Measurements from ENCODE around the gene MATCAP1. TPM values are rescaled to one million over a fixed set of nuclear protein-coding genes. Genes with fewer than 3 reads are reported as not detected.
A peak's percentile ranks its signal among the peaks of the same experiment; 100 is the strongest.

The MATCAP1 gene
- polyA plus RNA-seq, 4 donors: 29.3 to 61.4 (median 42.3) TPM

DNA sequence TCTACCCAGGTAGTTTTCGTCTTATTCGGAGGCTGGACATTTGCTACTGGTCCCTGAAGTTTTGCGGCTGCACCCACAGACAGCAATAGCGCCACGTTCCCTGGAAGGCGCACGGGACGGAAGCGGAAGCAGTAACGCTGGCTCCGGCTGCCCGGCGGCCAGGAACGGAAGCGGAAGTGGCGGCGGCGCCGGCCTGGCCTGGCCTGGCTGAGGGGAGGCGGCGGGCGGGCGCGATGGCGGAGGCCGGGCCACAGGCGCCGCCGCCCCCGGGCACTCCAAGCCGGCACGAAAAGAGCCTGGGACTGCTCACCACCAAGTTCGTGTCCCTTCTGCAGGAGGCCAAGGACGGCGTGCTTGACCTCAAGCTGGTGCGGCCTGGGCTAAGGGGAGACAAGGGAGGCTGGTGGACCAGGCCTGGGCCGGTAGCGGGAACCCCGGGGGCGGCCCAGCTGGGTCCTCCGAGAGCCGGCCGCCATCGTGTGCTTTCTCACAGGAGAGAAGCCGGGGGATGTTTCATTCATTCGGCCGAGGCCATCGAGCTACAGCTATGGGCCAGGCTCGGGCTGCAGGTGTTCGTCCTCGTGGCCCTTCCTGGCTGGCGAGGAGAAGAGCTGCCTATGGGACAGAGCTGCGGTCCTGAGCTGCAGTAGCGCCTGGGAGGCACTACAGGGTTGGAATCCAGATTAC is 8.4 kb upstream of the MATCAP1 start, which contains the start of gene E2F4:
E2F4 (plus strand) TSS at position 161 of the 687 bp plus-strand sequence; CDS start at position 234, 73 bp downstream.
- peak; percentile 67 to 84 (median 76) for DNase-seq (ENCODE audit: low read depth in 4 of 4, low spot score in 3 of 4)

- DNase-seq (ENCODE audit: low read depth in 4 of 4, low spot score in 3 of 4): no peak
Observed at GRCh38 chr16:67191411-67191994, 7.7 kb upstream of the MATCAP1 start.

GRCh38 chr16:67190448-67191399 is 7.0 kb upstream of the MATCAP1 start:
- no peak for DNase-seq (ENCODE audit: low read depth in 4 of 4, low spot score in 3 of 4)

DNA sequence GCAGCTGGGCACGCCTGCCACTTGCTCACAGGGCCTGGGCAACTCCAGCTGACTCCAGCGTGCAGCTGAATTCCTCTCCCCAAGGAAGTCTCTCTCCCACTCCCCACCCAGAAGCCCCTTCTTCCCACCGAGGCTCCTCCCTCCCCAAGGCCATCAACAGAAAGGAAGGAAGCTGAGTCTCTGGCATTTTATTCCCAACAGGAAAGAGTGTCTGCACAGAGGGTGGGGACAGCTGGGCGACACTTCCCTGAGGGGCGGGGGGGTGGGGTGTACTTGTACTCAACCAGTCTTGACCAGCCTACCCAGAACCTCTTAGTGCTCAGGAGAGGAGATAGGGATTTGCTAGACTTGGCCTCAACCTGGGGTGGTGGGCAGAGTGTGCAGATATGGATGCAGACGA is 6.3 kb upstream of the MATCAP1 start, which contains the start of gene EXOC3L1:
EXOC3L1 (minus strand) TSS at position 96 of the 400 bp plus-strand sequence. CDS start 460 bp downstream, outside the sequence.
- no peak for DNase-seq (ENCODE audit: low read depth in 4 of 4, low spot score in 3 of 4)

GRCh38 chr16:67188798-67189197 is 5.0 kb upstream of the MATCAP1 start:
- DNase-seq (ENCODE audit: low read depth in 4 of 4, low spot score in 3 of 4): no peak

- DNase-seq (ENCODE audit: low read depth in 4 of 4, low spot score in 3 of 4): no peak
Observed at GRCh38 chr16:67188323-67188722, 4.6 kb upstream of the MATCAP1 start.

- DNase-seq (ENCODE audit: low read depth in 4 of 4, low spot score in 3 of 4): no peak
Observed at GRCh38 chr16:67187175-67187890, 3.6 kb upstream of the MATCAP1 start.

GRCh38 chr16:67186550-67186950 is 2.8 kb upstream of the MATCAP1 start:
- DNase-seq (ENCODE audit: low read depth in 4 of 4, low spot score in 3 of 4): no peak

GRCh38 chr16:67185651-67186134 is 1.9 kb upstream of the MATCAP1 start:
- no peak for DNase-seq (ENCODE audit: low read depth in 4 of 4, low spot score in 3 of 4)

DNA sequence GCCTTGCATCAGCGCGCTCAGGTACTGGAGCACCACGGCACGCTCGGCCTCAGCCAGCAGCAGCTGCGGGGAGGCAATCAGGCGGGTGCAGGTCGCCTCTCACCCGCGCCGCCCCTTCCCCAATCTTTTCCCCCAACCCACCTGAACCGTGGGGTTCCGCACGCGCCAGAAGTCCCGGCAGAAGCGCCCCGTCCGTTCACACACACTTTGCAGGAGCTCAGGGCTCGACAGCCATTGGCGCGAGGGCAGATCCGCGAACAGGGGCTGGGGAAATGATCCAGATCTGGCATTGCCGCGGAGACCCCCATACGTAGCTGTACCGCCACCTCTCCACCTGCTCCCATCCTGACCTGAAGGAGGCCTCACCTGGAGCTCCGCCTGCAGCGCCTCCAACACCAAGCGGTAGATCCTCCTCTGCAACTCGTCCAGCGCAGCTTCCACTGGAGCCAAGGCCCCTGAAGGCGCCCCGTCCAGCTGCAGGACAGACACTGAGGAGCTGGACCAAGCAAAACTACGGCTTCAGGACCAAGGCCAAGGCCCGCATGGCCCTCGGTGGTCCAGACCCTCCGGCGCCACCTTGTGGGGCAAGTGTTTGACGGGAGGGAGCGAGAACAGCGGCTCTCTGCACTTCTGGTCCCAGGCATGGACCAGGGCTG is 1.4 kb upstream of the MATCAP1 start:
- DNase-seq (ENCODE audit: low read depth in 4 of 4, low spot score in 3 of 4): peak in 2 of 4 donors; percentile 78 to 82

GRCh38 chr16:67184453-67184994 is 761 bp upstream of the MATCAP1 start:
- no peak for DNase-seq (ENCODE audit: low read depth in 4 of 4, low spot score in 3 of 4)

GRCh38 chr16:67183284-67183626 is 508 bp downstream of the MATCAP1 start:
- DNase-seq (ENCODE audit: low read depth in 4 of 4, low spot score in 3 of 4): no peak

DNA sequence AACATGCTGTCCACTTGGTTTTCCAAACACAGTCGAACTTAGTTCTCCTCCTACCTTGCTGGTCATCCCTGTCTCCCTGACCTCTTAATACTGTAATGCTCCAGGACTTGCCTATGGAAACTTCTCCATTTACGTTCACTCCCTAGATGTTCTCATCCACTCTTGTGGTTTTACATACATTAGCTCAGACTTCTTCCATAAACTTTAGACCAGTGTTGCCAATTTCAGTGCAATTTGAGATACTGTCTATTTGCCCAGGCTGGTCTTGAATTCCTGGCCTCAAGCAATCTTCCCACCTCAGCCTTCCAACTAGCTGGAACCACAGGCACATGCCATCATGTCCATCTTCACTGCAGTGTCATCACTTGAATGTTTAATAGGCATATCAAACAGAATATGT is 1.5 kb downstream of the MATCAP1 start:
- DNase-seq (ENCODE audit: low read depth in 4 of 4, low spot score in 3 of 4): no peak

DNA sequence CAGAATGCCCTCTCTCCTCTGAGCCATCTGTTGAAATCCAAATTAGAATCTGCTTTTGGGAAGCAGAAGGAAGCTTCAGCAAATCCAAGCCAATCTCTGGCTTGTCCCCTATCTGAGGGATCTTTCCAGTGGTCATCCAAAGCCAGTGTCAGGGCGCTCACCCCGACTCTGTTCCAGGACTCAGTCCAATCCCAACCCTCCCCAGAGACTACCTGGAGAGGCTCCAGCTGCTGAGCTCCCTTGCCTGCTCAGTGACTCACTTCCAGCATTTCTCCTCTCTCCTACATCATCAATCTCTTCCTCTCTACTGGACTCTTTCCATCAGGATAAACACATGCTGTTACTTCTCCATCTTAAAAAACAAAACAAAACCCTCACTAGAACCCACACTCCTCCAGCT is 2.4 kb downstream of the MATCAP1 start:
- DNase-seq (ENCODE audit: low read depth in 4 of 4, low spot score in 3 of 4): no peak

GRCh38 chr16:67180166-67180565 is 3.6 kb downstream of the MATCAP1 start:
- no peak for DNase-seq (ENCODE audit: low read depth in 4 of 4, low spot score in 3 of 4)

DNA sequence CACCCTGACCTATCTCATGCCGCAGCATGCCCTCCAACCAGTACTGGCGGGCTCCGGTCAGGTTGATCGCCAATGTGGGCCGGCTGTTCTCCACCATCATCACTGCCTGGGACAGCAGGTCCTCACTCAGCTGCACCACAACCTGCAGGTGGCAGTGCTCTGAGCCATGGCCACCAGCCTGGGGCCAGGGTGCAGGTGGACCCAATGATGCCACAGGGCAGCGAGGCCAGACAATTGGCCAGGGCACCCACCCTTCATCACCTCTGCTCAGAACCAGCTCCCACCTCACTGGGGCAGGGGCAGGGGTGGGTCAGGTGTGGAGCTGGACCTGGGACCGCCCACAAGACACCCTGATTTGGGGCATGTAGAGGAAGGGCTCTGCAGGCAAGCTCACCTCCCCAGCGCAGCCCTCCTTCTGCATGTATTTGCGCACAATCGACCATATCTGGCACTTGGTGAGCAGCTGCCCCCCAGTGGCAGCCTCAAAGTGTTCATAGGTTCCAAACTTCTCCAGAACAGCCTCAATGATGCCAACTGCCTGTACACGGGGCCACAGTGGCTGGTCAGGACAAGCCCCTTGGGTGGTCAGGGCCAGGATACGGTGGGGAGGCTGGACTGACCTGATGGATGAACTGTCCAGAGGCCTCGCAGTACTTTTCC is 4.2 kb downstream of the MATCAP1 start:
- no peak for DNase-seq (ENCODE audit: low read depth in 4 of 4, low spot score in 3 of 4)

DNA sequence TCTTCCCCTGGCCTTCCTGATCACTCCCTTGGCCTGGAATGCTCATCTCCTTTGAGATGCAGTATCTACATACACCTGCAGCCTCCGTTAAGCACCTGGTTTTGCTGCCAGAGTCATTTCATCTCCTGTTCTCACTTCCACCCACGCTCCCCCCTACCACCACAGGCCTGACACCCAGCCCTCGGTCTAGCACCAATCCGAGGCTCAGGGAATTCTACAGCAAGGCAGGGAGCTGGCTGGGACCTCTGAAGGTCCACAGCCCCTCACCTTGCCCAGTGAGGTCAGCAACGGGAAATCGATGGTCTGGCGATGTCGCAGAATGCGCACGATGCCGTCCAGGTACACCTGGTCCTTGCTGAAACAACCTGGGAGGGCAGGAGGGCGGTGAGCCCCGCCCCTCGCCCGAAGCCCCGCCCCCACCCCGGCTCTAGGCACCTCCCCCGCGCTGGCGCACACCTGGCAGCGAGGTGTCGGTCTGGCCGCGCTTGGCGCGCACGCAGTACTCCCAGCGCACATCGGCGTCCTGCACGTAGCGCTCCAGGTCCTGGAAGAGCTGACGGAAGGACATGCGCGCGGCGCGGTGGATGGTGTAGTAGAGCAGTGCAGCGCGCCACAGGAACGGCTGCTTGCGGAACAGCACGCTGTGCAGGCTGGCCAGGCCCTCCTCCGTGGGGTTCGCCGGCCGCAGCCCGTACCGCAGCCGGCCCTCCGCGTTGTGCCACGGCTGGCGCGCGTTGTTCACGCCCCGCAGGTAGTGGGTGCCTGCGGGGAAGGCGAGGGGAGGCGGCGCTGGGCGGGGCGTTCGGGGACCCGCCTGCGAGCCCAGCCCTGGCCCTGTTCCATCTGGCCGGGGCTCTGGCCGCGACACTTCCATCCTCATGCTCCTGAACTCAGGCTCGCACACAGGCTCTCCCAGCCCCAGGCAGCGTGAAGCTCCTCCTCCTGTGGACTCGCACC is 5.7 kb downstream of the MATCAP1 start:
- no peak for DNase-seq (ENCODE audit: low read depth in 4 of 4, low spot score in 3 of 4)

GRCh38 chr16:67176662-67177061 is 7.1 kb downstream of the MATCAP1 start:
- DNase-seq (ENCODE audit: low read depth in 4 of 4, low spot score in 3 of 4): no peak
